Mesendoderm (in vitro differentiated cells): Measurements from ENCODE around the gene C20orf96.

Experiments
- DNase-seq: peaks from one replicate; pipeline ENCODE4 v3.0.0; 2013
- H2AK5ac ChIP-seq: 2 replicates; pipeline ENCODE4 v1.6.1; 2013; ENCODE audit warnings: low read length, inconsistent platforms
- H2BK120ac ChIP-seq: 2 replicates; pipeline ENCODE4 v1.6.1; 2013; ENCODE audit warnings: low read depth, mild to moderate bottlenecking, low read length, moderate library complexity, mixed read lengths
- H2BK15ac ChIP-seq: replicated peaks from 2 replicates; pipeline ENCODE4 v1.6.1; 2013; ENCODE audit warnings: low read depth, mild to moderate bottlenecking, moderate library complexity
- H2BK5ac ChIP-seq: 2 replicates; pipeline ENCODE4 v1.6.1; 2013; ENCODE audit warnings: low read length, inconsistent platforms
- H3K18ac ChIP-seq: 2 replicates; pipeline ENCODE4 v1.6.1; 2013; ENCODE audit warnings: mild to moderate bottlenecking, low read length, mixed read lengths
- H3K23ac ChIP-seq: one replicate; pipeline ENCODE4 v1.6.1; 2013; ENCODE audit warnings: low read length
- H3K27ac ChIP-seq: 2 replicates; pipeline ENCODE4 v1.5.1; 2013; ENCODE audit warnings: low read depth, mild to moderate bottlenecking, inconsistent platforms, low read length, moderate library complexity
- H3K27me3 ChIP-seq: 2 replicates; pipeline ENCODE4 v1.6.1; 2013; ENCODE audit warnings: low read length, control low read depth, mild to moderate bottlenecking, inconsistent platforms; ENCODE audit not compliant: insufficient read depth, poor library complexity
- H3K36me3 ChIP-seq: 2 replicates; pipeline ENCODE4 v1.6.1; 2013; ENCODE audit warnings: low read length, inconsistent platforms; ENCODE audit not compliant: control insufficient read depth, insufficient read depth
- H3K4ac ChIP-seq: one replicate; pipeline ENCODE4 v1.6.1; 2013; ENCODE audit warnings: low read depth, mild to moderate bottlenecking, low read length, moderate library complexity
- H3K4me1 ChIP-seq: 2 replicates; pipeline ENCODE4 v1.6.1; 2013; ENCODE audit warnings: low read depth, low read length, inconsistent platforms; ENCODE audit not compliant: control insufficient read depth
- H3K4me2 ChIP-seq: 2 replicates; pipeline ENCODE4 v1.6.1; 2013; ENCODE audit warnings: low read length
- H3K4me3 ChIP-seq: 2 replicates; pipeline ENCODE4 v1.5.1; 2013; ENCODE audit warnings: mild to moderate bottlenecking, low read length
- H3K56ac ChIP-seq: one replicate; pipeline ENCODE4 v1.6.1; 2013; ENCODE audit warnings: low read length
- H3K79me1 ChIP-seq: 2 replicates; pipeline ENCODE4 v1.6.1; 2013; ENCODE audit warnings: low read length, inconsistent platforms
- H3K79me2 ChIP-seq: 2 replicates; pipeline ENCODE4 v1.6.1; 2013; ENCODE audit warnings: mild to moderate bottlenecking, low read length; ENCODE audit not compliant: control insufficient read depth, insufficient read depth
- H3K9ac ChIP-seq: 2 replicates; pipeline ENCODE4 v1.6.1; 2013; ENCODE audit warnings: low read length, inconsistent platforms
- H4K5ac ChIP-seq: one replicate; pipeline ENCODE4 v1.6.1; 2013; ENCODE audit warnings: low read length
- H4K8ac ChIP-seq: one replicate; pipeline ENCODE4 v1.6.1; 2013; ENCODE audit warnings: low read depth, mild to moderate bottlenecking, control low read depth, low read length, moderate library complexity
- WGBS: extraction: QIAGEN DNeasy Blood & Tissue Kit; methylation state at CpG from one replicate; pipeline ENCODE4 v1.1.7; 2013; ENCODE audit warnings: low lambda C conversion rate, missing lambda C conversion rate; ENCODE audit not compliant: insufficient coverage; ENCODE audit errors: extremely low coverage; 5-methylcytosine and 5-hydroxymethylcytosine counted together

Gene C20orf96

GRCh38 chr20:242905-243304 is 47.6 kb downstream of the C20orf96 start:
- WGBS = no CpG with 5 or more reads among the region's 2 CpGs
- Histone ChIP-seq H3K79me2 (no peaks in the 10 kb centered on the region), H3K4me2 (no peak overlapping the region), H3K36me3 (no peaks in the 10 kb centered on the region), H2AK5ac (no peak overlapping the region), H3K79me1 (no peaks in the 10 kb centered on the region), H3K27me3 (peaks cover 2% of the 10 kb centered on the region), H3K56ac (no peak overlapping the region), H3K18ac (no peak overlapping the region), H2BK5ac (no peak overlapping the region), H3K4me1 (no peaks in the 10 kb centered on the region), H3K23ac (no peak overlapping the region), H2BK15ac (no peak overlapping the region), H3K4me3 (no peak overlapping the region), H2BK120ac (no peak overlapping the region), H3K27ac (no peak overlapping the region), H4K5ac (no peak overlapping the region), H3K4ac (no peak overlapping the region), H3K9ac (no peak overlapping the region), H4K8ac (no peak overlapping the region)
- no peak for DNase-seq

DNA sequence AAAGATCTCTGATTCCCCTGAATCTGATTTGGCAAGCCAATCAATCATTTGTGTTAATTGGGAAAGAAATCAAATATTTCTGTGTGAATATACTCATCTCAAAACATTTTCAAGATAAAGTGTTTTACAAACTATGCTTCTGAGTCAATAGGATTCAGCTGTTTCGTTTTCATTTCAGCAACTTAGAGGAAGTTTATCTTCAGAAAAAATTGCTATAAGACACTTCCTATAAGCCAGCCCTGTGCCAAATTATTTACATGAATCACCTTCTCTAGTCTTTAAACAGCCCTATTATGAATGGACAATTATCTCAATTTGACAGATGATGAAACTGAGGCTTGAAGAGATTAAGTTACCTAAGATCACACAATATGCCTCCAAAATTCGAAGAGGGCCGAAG is 52.6 kb downstream of the C20orf96 start:
- H2AK5ac ChIP-seq = no peak overlapping the region
- H2BK15ac ChIP-seq = no peak overlapping the region
- no peak overlapping the region for H4K5ac ChIP-seq
- no peak overlapping the region for H3K23ac ChIP-seq
- no peaks in the 10 kb centered on the region for H3K36me3 ChIP-seq
- no peak overlapping the region for H3K9ac ChIP-seq
- H3K27me3 ChIP-seq = no peaks in the 10 kb centered on the region
- WGBS = no CpG with 5 or more reads among the region's 3 CpGs
- H3K4me2 ChIP-seq = no peak overlapping the region
- H3K18ac ChIP-seq = no peak overlapping the region
- no peak overlapping the region for H4K8ac ChIP-seq
- H3K27ac ChIP-seq = no peak overlapping the region
- no peak overlapping the region for H3K4me3 ChIP-seq
- H3K79me1 ChIP-seq = no peaks in the 10 kb centered on the region
- H2BK5ac ChIP-seq = no peak overlapping the region
- no peak overlapping the region for H3K4ac ChIP-seq
- no peaks in the 10 kb centered on the region for H3K79me2 ChIP-seq
- H3K56ac ChIP-seq = no peak overlapping the region
- H2BK120ac ChIP-seq = no peak overlapping the region
- DNase-seq = no peak
- H3K4me1 ChIP-seq = no peaks in the 10 kb centered on the region

GRCh38 chr20:237489-237888 is 53.1 kb downstream of the C20orf96 start:
- Histone ChIP-seq H3K18ac (no peak overlapping the region), H3K27me3 (no peaks in the 10 kb centered on the region)

GRCh38 chr20:235891-236290 is 54.7 kb downstream of the C20orf96 start:
- WGBS = no CpG with 5 or more reads among the region's 1 CpG
- Histone ChIP-seq H2BK5ac (no peak overlapping the region), H3K27me3 (no peaks in the 10 kb centered on the region)

More at GRCh38 chr20:237489-237888, 53.1 kb downstream of the C20orf96 start:
- no peak for DNase-seq
- Histone ChIP-seq H2BK120ac (no peak overlapping the region), H3K4ac (no peak overlapping the region), H3K36me3 (no peaks in the 10 kb centered on the region), H3K79me1 (no peaks in the 10 kb centered on the region), H2AK5ac (no peak overlapping the region), H3K23ac (no peak overlapping the region), H4K8ac (no peak overlapping the region), H3K56ac (no peak overlapping the region), H2BK5ac (no peak overlapping the region), H3K9ac (no peak overlapping the region), H3K79me2 (no peaks in the 10 kb centered on the region), H2BK15ac (no peak overlapping the region), H3K4me2 (no peak overlapping the region), H4K5ac (no peak overlapping the region), H3K4me3 (no peak overlapping the region), H3K27ac (no peak overlapping the region), H3K4me1 (no peaks in the 10 kb centered on the region)
- WGBS = no CpG with 5 or more reads among the region's 4 CpGs

GRCh38 chr20:227439-228105 is 63.0 kb downstream of the C20orf96 start:
- WGBS = no CpG with 5 or more reads among the region's 3 CpGs
- H3K23ac ChIP-seq = no peak overlapping the region
- no peak overlapping the region for H4K5ac ChIP-seq
- no peaks in the 10 kb centered on the region for H3K79me2 ChIP-seq
- no peaks in the 10 kb centered on the region for H3K36me3 ChIP-seq
- no peak overlapping the region for H3K4me3 ChIP-seq
- no peak overlapping the region for H3K4ac ChIP-seq
- H2AK5ac ChIP-seq = no peak overlapping the region
- no peak overlapping the region for H2BK5ac ChIP-seq
- no peaks in the 10 kb centered on the region for H3K79me1 ChIP-seq
- no peak overlapping the region for H2BK15ac ChIP-seq
- no peak overlapping the region for H2BK120ac ChIP-seq
- H3K56ac ChIP-seq = no peak overlapping the region
- H4K8ac ChIP-seq = no peak overlapping the region
- H3K9ac ChIP-seq = no peak overlapping the region
- no peak overlapping the region for H3K4me2 ChIP-seq
- H3K18ac ChIP-seq = no peak overlapping the region
- no peaks in the 10 kb centered on the region for H3K27me3 ChIP-seq
- no peak overlapping the region for H3K27ac ChIP-seq
- DNase-seq = no peak
- H3K4me1 ChIP-seq = no peaks in the 10 kb centered on the region

More at GRCh38 chr20:235891-236290, 54.7 kb downstream of the C20orf96 start:
- no peaks in the 10 kb centered on the region for H3K4me1 ChIP-seq
- no peak overlapping the region for H4K8ac ChIP-seq
- H4K5ac ChIP-seq = no peak overlapping the region
- H3K79me2 ChIP-seq = no peaks in the 10 kb centered on the region
- H3K27ac ChIP-seq = no peak overlapping the region
- no peak for DNase-seq
- H3K23ac ChIP-seq = no peak overlapping the region
- H3K36me3 ChIP-seq = no peaks in the 10 kb centered on the region
- H3K79me1 ChIP-seq = no peaks in the 10 kb centered on the region
- no peak overlapping the region for H3K18ac ChIP-seq
- no peak overlapping the region for H3K4me3 ChIP-seq
- H2AK5ac ChIP-seq = no peak overlapping the region
- no peak overlapping the region for H3K56ac ChIP-seq
- no peak overlapping the region for H3K9ac ChIP-seq
- no peak overlapping the region for H2BK120ac ChIP-seq
- H3K4ac ChIP-seq = no peak overlapping the region
- no peak overlapping the region for H3K4me2 ChIP-seq
- no peak overlapping the region for H2BK15ac ChIP-seq

- Histone ChIP-seq H3K79me2 (no peaks in the 10 kb centered on the region), H3K36me3 (no peaks in the 10 kb centered on the region), H4K8ac (no peak within 1 kb of the TSS), H3K18ac (no peak within 1 kb of the TSS), H3K4me1 (no peaks in the 10 kb centered on the region), H3K9ac (no peak within 1 kb of the TSS), H3K56ac (no peak within 1 kb of the TSS), H2BK120ac (no peak within 1 kb of the TSS), H3K27me3 (no peaks in the 10 kb centered on the region), H2BK15ac (no peak within 1 kb of the TSS), H3K4me2 (no peak within 1 kb of the TSS), H3K23ac (no peak within 1 kb of the TSS), H2AK5ac (no peak within 1 kb of the TSS), H2BK5ac (no peak within 1 kb of the TSS), H3K79me1 (no peaks in the 10 kb centered on the region), H3K4ac (no peak within 1 kb of the TSS), H4K5ac (no peak within 1 kb of the TSS), H3K4me3 (no peak within 1 kb of the TSS), H3K27ac (no peak within 1 kb of the TSS)
- no peak for DNase-seq
- WGBS = no CpG with 5 or more reads among the region's 3 CpGs
These were observed 63.6 kb downstream of the C20orf96 start, which contains the start of gene DEFB129 for GRCh38 chr20:226958-227357. Gene DEFB129 (plus strand): TSS chr20:227258. CDS start chr20:227289, 31 bp downstream.
